Stimulated activated naive CD8-positive, alpha-beta T cell treated with anti-CD3 and anti-CD28 coated beads, Interleukin-15, Interleukin-2, amounts not matched to agents 100 ng/mL and 50 ng/mL, for 24 hours (primary cell): ENCODE measurements around the gene EXTL2.
"Not testable (repeated sequence)": the region's sequence is repeated elsewhere in the genome, so short reads cannot be mapped to it uniquely, and the experiment has no call there.

Source experiments
- H3K27ac Mint-ChIP-seq: one replicate; pipeline ENCODE4 v1.8.0; 2021; ENCODE audit warnings: mild to moderate bottlenecking, mixed read lengths
- H3K27me3 Mint-ChIP-seq: one replicate; pipeline ENCODE4 v1.8.0; 2021; ENCODE audit warnings: mixed read lengths
- H3K36me3 Mint-ChIP-seq: one replicate; pipeline ENCODE4 v1.8.0; 2021; ENCODE audit warnings: low read depth, mixed read lengths
- H3K4me1 Mint-ChIP-seq: one replicate; pipeline ENCODE4 v1.8.0; 2021; ENCODE audit warnings: low read depth, mixed read lengths
- H3K4me3 Mint-ChIP-seq: one replicate; pipeline ENCODE4 v1.8.0; 2021; ENCODE audit warnings: mild to moderate bottlenecking, mixed read lengths
- H3K9me3 Mint-ChIP-seq: one replicate; pipeline ENCODE4 v1.8.0; 2021; ENCODE audit warnings: mixed read lengths

Gene EXTL2

DNA sequence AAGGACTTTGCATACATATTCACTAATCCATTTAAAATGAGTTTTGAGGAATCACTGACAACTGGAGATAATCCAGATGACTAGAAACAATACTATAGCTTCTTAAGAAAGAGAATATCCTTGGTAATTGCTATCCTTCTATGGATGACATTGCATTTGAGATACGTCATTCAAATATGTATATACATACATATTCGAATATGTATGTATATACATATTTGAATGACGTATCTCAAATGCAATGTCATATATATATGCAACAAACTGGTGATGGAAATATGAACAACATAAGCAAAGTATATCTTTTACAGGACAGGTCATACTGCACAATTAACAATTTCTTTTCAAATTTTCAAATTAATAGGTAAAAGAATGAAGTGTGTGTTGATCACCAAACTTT is 41.7 kb downstream of the EXTL2 start:
- Mint-ChIP-seq H3K27ac (no peak overlapping the region), H3K27me3 (peaks cover 29% of the 10 kb centered on the region), H3K4me3 (no peak overlapping the region), H3K9me3 (no peaks in the 10 kb centered on the region), H3K4me1 (no peaks in the 10 kb centered on the region), H3K36me3 (no peaks in the 10 kb centered on the region)

DNA sequence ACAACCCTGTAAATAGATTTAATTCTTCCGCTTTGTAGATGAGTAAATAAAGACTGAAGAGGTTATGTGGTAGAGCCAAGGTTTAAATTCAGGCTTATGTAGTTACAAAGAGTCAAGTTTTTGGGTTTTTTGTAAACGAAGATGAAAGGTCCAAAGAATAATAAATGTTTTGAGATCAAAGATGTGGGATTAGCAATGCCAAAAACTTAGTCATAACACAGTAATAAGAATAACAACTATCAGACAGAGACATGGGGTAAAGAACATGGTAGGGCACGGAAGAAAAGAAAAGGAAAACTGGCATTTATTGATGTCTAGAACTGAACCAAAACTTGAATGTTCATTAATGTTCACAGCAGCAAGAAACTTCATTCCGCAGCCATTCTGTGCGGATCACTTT is 42.9 kb downstream of the EXTL2 start:
- Mint-ChIP-seq H3K27ac (no peak overlapping the region), H3K4me3 (no peak overlapping the region), H3K9me3 (no peaks in the 10 kb centered on the region), H3K4me1 (no peaks in the 10 kb centered on the region), H3K27me3 (peaks cover 31% of the 10 kb centered on the region), H3K36me3 (no peaks in the 10 kb centered on the region)

DNA sequence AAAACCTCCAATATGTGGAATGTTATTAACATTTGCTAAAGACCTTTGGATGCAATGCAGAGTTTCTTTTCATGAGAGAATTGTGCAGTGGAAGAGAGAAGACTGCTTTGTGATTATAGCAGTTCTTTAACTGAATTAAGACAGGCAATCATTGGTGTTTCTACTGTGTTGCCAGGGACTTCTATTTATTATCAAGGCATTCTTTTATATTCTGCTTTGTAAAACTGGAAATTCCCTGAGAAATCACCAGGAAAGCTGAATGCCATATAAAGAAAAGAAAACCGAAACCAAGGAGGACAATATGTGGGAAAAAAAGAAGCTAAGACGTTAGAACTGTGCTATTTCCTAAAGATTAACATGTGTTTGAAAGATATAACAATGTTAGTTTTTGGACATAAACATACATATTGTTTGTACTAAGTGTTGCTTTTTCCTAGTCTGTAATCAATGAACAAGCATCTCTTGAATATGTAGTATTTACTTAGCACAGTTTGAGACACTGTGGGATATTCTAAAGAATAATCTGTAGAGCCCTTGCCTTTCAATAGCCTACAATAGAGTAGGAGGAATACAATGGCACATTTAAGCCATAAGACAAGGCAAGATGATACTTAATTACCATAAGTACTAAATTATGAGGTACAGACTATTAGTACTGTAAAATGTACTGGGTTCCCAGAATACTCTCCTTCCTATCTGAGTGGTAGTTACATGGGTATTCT is 47.1 kb downstream of the EXTL2 start:
- Mint-ChIP-seq H3K4me3 (no peak overlapping the region), H3K27ac (no peak overlapping the region), H3K27me3 (peaks cover 38% of the 10 kb centered on the region), H3K4me1 (no peaks in the 10 kb centered on the region), H3K36me3 (no peaks in the 10 kb centered on the region), H3K9me3 (peaks cover 3% of the 10 kb centered on the region)

DNA sequence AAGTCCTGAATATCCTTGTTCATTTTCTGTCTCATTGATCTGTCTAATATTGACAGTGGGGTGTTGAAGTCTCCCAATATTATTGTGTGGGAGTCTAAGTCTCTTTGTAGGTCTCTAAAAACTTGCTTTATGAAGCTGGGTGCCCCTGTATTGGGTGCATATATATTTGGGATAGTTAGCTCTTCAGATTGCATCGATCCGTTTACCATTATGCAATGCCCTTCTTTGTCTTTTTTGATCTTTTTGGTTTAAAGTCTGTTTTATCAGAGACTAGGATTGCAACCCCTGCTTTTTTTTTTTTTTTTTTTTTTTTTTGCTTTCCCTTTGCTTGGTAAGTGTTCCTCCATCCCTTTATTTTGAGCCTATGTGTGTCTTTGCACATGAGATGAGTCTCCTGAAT is 51.5 kb downstream of the EXTL2 start:
- not testable (repeated sequence) for H3K9me3 Mint-ChIP-seq, H3K4me1 Mint-ChIP-seq, H3K36me3 Mint-ChIP-seq, H3K4me3 Mint-ChIP-seq, H3K27ac Mint-ChIP-seq
- peaks cover 19% of the 10 kb centered on the region for H3K27me3 Mint-ChIP-seq

DNA sequence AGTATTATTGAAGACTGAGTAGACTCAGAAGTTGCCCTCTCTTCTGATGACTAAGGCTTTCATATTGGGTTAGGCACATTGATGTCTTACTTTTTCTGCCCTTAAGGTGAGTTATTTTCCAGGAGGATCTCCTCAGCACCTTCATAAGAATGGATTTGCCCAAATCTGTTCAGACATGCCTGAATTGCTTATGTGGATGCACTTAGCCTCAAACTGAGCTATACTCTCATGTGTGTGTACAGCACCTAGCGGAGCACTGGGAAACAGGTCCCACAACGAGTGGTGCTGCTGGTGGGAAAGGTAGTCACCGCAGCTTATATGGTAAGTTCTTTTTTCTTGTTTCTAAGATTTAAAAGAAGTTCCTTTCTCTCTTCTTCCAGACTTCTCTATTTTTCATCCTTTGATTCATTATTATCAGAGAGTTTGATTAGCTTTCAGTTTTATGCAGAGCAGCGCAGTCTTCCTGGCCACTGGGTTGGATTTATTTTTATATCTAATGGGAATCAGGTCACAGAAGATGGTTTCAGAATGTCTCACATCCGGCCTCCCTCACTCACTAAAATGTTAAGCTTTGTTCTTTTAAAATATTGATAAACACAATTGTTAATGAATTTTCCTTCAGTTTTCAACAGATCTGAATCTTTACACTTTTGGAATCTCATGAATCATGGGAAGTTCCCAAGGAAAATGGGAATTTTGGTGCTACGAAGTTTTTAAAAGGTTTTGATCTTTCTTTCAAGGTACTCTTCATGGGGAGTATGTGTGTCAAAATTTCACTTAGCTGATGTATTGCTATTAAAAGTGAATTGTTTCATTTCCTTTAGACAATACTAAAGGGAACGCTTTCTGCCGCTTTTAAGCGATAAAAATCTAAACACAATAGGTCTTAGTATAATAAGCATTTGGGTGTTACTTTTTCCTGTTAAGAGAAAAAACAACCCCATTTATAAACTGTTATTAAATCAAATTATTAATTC is 58.5 kb downstream of the EXTL2 start:
- H3K27me3 Mint-ChIP-seq: peaks cover 7% of the 10 kb centered on the region
- H3K4me3 Mint-ChIP-seq: no peak overlapping the region
- no peaks in the 10 kb centered on the region for H3K9me3 Mint-ChIP-seq
- H3K27ac Mint-ChIP-seq: no peak overlapping the region
- H3K4me1 Mint-ChIP-seq: peaks cover 3% of the 10 kb centered on the region
- H3K36me3 Mint-ChIP-seq: no peaks in the 10 kb centered on the region

DNA sequence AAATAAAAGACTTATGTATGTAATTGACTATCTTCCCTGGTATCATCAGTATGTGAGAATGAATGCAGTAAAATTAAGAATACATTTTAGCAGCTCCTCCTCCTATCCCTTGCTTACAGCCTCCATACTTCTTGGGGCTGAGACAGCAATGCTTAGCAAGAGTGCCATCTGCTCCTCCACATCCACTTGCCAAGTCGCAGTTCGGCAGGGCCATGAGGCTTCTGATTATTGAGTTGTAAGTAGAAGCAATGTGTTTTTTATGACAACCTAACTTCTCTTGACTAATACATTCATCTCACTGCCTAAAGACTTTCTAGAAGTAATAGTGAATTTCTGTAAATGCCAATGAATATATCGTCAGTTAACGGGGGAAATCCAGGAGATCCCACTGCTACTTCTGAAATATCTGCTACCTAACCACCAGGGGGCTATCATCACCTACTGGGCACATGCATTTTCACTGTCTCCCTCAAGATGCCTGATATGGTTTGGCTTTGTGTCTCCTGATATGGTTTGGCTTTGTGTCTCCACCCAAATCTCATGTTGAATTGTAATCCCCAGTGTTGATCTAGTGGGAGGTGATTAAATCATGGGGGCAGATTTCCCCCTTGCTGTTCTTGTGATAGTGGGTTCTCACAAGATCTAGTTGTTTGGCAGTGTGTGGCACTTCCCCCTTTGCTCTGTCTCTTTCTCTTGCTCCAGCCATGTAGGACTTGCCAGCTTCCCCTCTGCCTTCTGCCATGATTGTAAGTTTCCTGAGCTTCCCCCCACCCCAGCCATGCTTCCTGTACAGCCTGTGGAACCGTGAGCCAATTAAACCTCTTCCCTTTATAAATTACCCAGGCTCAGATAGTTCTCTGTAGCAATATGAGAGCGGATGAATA is 59.6 kb downstream of the EXTL2 start:
- Mint-ChIP-seq H3K27ac (no peak overlapping the region), H3K4me1 (peaks cover under 1% of the 10 kb centered on the region), H3K36me3 (no peaks in the 10 kb centered on the region), H3K9me3 (no peaks in the 10 kb centered on the region), H3K4me3 (no peak overlapping the region), H3K27me3 (no peaks in the 10 kb centered on the region)

DNA sequence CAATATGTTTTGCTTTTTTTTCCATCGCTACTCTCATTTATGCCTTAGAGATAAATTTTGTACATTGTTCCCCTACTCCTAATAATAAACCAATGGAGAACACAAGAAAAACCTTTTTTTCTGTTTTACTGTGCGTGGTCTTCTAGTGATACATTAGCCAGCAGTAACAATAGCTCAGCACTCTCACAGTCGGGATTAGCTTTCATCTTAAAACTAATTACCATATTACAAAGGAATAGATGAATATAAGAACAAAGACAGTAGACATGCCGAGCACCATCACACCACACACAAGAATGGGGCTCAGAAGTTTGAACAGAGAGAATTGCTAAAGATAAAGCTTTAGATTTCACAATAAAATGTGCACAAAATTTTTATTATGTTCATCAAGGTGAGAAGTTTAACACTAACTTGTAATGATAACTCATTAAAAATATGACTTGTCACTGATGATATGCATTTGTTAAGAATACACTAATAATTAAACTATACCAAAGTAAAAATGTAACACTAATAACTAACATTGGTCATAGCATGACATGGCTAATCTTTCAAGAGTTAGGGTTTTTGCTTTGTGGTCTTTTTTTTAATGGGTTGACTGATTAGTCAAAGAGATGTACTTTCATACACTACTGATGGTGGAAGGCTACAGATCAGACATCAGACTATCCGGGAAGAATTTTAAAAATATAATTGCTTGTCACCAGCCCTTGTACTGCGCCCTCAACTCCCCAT is 61.8 kb downstream of the EXTL2 start:
- Mint-ChIP-seq H3K9me3 (no peaks in the 10 kb centered on the region), H3K36me3 (no peaks in the 10 kb centered on the region), H3K4me3 (no peak overlapping the region), H3K4me1 (no peaks in the 10 kb centered on the region), H3K27ac (no peak overlapping the region), H3K27me3 (peaks cover 12% of the 10 kb centered on the region)

DNA sequence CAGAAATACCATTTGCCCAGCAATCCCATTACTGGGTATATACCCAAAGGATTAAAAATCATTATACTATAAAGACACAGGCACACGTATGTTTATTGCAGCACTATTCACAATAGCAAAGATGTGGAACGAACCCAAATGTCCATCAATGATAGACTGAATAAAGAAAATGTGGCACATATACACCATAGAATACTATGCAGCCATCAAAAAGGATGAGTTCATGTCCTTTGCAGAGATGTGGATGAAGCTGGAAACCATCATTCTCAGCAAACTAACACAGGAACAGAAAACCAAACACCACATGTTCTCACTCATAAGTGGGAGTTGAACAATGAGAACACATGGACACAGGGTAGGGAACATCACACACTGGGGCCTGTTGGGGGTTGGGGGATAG is 69.0 kb downstream of the EXTL2 start:
- H3K27ac Mint-ChIP-seq, H3K4me1 Mint-ChIP-seq, H3K4me3 Mint-ChIP-seq, H3K36me3 Mint-ChIP-seq: not testable (repeated sequence)
- peaks cover 11% of the 10 kb centered on the region for H3K9me3 Mint-ChIP-seq
- peaks cover 15% of the 10 kb centered on the region for H3K27me3 Mint-ChIP-seq
